ENCODE results near the gene SERPINB8.

GRCh38 chr18:63980027-63980426 lies 10.1 kb downstream of the SERPINB8 start:
- TF ChIP-seq, protein P1, sequence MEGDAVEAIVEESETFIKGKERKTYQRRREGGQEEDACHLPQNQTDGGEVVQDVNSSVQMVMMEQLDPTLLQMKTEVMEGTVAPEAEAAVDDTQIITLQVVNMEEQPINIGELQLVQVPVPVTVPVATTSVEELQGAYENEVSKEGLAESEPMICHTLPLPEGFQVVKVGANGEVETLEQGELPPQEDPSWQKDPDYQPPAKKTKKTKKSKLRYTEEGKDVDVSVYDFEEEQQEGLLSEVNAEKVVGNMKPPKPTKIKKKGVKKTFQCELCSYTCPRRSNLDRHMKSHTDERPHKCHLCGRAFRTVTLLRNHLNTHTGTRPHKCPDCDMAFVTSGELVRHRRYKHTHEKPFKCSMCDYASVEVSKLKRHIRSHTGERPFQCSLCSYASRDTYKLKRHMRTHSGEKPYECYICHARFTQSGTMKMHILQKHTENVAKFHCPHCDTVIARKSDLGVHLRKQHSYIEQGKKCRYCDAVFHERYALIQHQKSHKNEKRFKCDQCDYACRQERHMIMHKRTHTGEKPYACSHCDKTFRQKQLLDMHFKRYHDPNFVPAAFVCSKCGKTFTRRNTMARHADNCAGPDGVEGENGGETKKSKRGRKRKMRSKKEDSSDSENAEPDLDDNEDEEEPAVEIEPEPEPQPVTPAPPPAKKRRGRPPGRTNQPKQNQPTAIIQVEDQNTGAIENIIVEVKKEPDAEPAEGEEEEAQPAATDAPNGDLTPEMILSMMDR (conservative IDR thresholded peaks at IDR 0.05) = no peak
- no peak for TF ChIP-seq ZFX (IDR thresholded peaks at IDR 0.05)
